Activated naive CD4-positive, alpha-beta T cell treated with anti-CD3 and anti-CD28 coated beads, Interleukin-2, amount 50 U/mL, for 16 hours (primary cell): ENCODE data around the gene SAPCD2.
A peak's percentile ranks its signal among the peaks of the same experiment; 100 is the strongest.
"Not testable (repeated sequence)": the region's sequence is repeated elsewhere in the genome, so short reads cannot be mapped to it uniquely, and the experiment has no call there.

Source experiments
- DNase-seq: peaks from one replicate; pipeline ENCODE4 v3.0.0-alpha.2; 2020

Gene SAPCD2

DNA sequence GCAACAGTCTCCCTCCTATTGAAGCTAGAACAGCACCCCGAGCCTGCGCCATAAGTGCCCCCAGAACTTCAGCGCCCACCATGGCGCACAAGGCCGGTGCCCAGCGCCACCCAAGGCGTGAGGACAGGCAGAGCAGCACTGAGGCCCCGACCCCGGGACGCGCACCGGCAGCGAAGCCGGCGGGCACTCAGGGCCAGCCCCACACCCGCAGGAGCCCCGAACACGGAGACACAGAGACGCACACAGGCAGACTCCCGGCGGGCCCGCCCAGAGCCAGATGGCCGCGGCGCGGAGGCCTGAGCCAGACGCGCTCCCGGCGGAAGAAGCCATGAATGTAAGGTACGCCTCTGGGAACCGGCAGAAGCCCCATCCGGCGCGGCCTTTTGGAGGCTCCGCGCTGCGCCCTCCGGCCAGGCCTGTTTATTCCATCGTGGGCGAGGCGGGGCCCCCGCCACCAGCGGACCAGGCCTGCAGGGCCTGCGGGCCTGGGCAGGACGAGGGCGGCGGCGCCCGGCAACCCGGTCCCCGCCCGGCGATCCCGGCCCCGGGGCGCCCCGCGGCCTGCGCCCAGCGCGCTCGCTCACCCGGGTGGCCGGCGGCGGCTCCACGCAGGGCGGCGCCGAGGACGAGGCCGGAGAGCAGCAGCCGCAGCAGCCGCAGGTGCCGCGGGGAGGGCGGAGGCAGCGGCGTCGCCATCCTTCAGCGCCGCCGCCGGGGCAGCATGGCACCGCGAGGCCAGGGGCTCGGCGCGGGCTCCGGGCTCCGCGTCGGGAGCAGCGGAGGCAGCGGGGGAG, 24.9 kb downstream of the SAPCD2 start:
- DNase-seq: no peak

DNA sequence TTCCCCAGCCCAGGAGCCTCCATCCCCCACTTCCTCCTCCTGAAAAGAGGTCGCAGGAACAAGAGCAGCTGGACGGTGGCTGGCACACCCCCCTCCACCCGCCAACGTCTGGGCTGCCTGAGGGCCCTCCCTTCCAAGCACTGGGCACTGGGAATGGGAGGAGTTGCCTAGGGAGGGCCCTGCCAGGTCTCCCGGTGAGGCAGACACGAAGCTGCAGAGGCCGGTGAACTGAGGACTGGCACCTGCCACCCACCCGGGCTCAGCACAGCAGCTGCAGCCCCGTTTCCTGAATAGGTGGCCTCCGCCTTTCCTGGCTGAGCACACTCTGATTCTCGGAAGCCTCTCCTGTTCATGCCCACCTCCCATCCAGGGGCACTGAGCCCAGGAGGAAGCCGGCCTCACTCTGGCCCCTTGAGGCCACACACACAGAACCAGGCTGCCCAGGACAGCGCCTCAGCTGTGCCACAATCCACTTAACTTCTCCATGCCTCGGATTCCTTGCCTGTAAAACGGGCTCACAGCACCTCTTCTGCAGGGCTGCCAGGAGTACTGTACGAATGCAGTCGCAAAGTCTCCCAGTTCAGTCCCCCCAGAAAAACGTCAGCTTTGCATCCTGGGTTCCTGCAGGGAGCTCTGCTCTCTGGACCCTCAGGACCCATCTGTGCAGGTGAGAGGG, 25.7 kb downstream of the SAPCD2 start:
- DNase-seq: no peak

DNA sequence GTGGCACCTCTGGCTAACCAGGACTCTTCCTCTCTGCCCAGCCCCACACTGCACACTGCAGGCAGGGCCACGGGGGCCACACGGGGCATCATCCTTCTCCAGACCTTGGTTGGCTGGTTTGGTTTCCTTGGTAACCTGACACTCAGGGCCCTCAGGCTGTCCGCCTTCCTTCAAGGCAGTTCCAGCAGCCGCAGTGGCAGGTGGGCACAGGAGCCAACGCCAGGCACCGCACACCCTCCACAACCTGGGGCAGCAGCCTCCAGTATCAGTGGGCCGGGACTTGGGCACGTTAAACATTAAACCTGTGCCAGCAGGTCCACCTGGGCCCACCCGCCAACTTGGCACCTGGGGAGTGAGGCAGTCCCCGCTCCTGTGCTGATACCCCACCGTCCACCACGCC, 26.3 kb downstream of the SAPCD2 start:
- no peak for DNase-seq

DNA sequence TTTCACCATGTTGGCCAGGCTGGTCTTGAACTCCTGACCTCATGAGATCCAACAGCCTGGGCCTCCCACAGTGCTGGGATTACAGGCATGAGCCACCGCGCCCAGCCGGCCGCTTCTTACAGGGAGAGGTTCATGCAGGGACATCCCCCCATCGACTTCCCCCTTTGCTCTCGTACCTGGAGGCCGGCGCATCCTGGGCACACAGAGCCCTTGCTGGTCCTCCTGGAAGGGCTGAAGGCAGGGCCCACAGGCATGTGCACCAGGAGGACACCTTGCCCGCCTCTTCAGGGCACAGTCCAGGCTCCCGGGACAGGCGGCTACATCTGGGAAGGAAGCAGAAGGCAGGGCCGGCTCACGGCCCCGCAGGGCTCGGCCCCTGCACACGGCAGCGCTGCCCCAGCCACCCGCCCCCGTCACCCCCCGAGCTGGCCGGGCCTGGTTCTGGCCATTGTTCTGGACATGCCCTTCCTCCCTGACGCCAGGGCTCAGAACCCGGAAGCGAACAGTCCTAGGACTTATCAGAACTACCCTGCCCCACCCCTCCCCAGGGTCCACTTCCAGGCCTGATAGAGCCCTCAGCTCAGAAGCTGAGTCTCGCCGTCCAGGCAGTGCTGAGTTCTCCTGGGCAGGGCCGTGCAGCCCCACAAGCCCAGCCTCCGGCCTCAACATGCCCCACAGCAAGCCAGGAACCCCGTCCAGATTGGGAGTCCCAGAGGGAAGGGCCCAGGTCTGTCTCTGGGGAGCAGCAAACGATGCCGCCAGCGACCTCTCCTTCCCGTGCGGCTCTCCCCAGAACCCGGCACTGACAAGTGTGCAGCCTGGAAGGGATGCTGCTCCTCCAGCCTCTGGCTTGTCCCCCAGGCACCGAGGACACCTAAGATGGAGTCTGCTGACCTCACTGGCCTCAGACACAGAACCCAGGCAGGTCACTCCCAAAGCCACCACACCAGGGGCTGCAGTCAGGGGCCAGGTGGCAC, 27.3 kb downstream of the SAPCD2 start:
- no peak for DNase-seq

DNA sequence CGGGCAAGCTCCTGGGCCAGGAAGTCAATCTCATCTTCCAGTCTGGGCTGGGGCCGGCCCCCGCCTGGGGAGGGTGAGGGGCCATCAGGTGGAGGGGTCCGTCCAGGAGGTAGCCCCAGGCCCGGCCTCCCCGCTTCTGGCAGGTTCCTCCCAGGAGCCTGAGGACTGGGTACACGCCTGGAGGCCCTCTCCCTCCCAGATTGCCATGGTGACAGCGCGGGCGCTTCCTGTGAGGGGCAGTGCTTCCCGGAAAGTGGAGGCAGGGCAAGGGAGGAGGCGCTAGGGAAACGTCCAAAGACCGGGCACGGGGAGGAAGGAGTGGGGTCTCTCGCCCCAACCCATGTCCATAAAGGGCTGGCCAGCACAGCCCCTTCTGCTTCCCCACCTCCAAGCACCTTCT, 29.2 kb downstream of the SAPCD2 start:
- no peak for DNase-seq

DNA sequence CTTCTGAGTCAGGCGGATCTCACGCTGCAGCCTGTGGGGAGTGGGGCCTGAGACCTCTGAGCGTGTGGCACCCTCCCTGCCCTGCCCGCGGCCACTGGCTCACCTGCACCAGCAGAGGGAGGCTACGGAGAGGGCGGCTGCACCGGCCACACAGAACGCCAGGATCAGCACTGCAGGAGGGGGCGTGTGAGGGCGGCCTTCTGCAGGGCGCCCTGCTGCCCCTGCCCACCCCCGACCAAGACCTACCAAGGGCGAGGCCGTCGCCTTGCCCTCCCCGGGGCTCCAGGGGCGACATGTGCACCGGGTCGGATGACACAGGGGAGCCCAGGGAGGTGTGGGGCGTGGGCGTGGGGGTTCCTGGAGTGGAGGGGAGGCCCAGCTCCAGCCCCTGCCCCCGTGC, 29.8 kb downstream of the SAPCD2 start:
- no peak for DNase-seq

DNA sequence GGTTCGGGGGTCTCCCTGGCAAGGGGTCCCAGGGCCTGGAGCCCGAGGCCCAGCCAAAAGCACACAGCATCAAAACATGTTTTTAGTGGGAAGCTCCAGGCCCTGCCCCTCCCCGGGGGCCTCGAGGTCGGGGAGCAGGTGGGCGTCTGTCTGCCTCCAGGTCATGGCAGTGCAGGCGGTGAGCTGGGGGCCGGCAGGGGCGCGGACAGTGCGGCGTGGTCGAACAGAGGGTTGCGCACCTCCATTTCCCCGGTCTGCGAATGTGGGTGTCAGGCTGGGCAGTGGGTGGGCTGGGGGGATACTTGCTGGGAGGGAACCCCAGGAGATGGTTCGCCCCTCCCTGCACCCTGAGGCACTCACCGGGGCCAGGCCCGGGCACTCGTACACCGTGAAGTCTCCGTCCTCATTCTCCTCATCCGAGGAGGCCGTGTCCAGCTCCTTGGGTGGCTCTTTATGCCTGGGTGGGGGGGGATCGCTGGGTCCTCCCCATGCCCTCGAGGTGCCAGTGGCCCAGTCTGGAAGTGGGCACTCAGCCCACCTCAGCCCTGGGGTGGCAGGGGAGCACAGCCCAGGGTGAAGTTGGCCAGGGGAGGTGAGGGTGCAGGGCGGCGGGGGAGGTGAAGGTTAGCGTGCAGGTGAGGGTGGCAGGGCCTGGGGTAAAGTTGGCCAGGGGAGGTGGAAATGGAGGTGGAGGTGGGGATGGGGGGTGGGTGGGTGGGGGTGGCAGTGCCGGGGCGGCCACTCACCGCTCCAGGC, 30.6 kb downstream of the SAPCD2 start:
- DNase-seq: no peak

DNA sequence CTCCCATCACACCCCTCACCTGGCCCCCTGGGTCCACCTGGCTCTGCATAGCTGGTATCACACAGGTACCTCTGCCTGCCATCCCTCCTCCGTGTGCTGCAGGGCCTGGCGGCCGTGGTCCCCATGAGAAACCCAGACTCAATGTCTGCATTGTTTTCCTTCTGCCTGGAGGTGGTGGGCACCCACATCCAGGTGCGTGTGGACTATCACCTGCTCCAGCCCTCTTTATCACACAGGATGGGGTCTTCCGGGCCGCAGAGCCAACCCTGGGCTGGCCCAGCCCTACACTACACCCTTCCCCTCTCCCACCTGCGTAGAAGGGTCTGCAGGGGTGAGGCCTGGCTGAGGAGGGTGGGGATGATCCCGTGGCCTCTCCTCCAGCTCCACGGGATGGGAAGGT, 31.4 kb downstream of the SAPCD2 start:
- DNase-seq: no peak

DNA sequence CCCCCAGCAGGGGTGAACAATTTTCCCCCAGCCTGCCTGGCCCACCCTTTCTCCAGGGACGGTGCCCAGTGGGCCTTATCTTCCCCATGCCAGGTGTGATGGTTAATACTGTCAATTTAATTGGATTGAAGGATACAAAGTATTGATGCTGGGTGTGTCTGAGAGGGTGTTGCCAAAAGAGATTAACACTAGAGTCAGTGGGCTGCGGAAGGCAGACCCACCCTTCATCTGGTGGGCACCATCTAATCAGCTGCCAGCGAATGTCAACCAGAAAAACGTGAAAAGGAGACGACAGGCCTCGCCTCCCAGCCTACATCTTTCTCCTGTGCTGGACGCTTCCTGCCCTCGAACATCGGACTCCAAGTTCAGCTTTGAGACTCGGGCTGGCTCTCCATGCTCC, 32.9 kb downstream of the SAPCD2 start:
- DNase-seq: no peak

DNA sequence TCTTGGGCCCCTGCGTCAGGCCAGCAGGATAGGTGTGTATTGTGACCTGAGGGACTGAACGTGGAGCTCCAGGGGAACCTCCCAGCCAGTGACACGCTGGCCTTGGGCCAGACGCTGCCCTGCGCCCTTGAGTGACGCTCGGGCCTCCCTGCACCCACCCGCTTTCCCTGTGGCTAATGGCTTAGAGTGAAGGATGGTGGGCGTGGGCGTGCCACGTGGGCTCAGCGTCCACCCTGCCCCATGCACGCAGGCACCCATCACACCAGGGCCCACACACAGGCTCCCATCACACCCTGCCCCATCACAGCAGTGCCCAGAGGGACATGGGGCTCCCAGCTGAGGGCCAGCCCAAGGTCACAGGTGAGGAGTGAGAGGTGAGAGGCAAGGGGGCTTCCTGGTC, 33.3 kb downstream of the SAPCD2 start:
- no peak for DNase-seq

DNA sequence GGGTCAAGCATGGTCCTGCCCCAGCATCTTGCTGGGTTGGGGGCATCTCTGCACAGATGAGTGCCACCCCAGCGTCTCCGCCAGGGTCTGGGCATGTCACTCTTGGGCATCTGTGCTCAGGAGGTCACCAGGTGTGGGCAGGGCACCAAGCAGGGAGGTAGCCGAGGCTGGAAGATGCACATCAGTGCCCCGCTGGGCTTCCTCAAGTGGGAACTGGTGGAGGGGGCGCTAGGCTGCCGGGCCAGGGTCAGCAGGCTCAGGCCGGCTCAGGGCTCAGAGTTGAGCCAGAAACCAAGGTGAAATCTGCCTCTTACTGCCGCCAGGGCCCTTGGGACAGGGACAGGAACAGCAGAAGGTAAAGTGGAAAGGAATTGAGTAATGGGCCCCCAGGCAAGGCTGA, 34.4 kb downstream of the SAPCD2 start:
- no peak for DNase-seq

DNA sequence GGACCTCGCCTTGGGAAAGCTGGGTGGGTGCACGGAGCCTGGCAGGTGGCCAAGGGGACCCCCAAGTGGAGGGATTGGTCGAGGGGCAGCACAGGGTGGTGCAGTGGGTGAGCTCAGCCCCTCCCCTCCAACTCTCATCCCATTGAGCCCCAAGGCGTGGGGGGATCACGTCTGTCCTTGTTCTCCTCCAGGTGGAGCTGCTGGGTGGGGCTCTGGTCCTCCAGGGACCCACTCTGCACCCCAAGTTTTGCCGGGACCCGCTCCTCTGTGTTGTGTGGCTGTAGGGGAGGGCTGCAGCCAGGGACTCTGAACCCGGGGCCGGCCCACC, 34.9 kb downstream of the SAPCD2 start:
- no peak for DNase-seq

DNA sequence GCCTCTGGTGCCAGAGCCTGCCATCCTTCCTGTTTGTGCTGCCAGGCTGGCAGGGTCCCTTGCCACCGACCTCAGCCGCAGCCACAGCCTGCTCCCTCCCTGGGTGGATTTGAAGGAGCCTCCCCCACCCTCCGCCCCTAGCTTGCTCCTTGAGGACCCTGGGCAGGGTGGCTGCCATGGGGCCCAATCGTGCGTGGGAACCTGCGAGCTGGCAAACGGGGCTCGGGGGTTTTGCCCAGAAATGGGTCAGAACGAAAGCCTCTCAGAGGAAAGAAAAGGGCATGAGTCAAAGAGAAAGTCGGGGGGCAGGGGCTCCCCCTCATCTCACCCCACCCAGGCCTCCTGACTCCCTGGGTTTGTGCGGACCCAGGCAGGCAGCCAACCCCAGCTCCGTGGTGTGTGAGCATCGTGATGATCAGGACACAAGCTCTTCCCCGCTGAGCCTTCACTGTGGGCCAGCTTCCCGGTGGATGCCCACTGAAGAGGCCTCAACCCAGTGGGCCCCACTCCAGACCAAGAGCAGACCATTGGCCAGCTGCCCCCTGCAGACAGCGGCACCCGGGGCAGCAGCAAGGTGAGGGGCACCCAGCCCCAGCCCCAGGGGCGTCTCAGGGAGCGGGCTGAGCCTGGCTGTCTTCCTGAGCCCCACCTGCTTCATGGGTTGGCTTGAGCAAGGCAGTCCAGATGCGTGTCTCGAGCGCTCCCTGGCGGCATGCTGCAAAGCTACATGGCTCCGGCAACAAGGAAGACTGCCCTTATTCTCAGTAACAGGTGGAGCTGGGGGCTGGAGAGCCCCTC, 35.4 kb downstream of the SAPCD2 start:
- peak; percentile 89 for DNase-seq

DNA sequence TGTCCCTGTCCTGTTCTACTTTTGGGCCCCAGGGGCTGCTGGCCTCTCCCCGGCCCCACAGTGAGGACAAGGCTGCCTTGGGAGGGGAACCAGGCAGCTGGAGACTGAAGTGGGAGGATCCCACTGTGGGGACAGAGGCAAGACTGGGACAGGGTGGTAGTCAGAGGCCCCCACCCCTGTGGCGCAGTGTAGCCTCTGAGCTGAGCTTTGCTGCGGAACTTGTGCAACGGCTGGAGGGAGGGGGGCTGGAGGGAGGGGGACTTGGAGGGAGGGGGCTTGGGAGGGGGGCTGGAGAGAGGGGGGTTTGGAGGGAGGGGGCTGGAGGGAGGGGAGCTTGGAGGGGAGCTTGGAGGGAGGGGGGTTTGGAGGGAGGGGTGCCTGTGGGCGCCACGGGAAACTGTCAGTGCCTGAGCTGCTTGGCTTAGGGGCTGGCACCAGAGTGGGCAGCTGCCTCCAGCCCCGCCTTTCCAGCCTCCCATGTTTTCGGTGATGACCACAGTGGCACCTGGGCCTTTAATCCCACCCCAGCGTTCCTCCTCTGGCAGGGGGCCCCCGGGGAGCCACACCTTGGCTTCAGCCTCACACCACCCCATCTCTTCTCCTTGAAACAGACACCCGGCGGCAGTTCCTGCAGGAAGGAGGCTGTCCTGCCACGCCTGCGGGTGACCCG, 36.2 kb downstream of the SAPCD2 start:
- no peak for DNase-seq

DNA sequence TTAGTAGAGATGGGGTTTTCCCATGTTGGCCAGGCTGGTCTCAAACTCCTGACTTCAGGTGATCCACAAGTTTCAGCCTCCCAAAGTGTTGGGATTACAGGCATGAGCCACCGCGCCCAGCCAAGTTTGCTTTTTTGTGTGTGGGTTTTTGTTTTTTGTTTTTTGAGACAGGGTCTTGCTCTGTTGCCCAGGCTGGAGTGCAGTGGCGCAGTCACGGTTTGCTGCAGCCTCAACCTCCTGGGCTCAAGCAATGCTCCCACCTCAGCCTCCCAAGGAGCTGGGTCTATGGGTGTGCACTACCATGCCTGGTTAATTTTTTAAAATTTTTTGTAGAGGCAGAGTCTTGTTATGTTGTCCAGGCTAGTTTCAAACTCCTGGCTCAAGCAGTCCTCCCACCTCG, 36.9 kb downstream of the SAPCD2 start:
- not testable (repeated sequence) for DNase-seq

DNA sequence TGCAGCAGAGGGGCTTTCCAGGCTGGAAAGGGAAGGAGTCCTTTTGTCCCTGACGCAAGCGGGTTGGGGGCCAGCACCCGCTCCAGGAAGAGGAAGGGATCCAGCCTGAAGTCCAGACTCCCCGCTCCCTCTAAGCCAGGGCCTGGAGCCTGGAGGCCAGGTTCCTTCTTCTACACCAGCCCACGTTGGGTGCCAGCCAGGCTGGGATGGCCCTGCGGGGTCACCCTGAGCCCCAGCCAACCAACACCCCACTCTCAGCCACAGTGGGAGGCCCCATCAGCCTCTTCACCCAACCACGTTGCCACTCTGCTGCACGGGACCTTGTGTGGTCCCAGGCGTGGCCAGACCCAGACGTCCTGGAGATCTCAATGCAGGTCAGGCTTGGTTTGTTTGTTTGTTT, 37.5 kb downstream of the SAPCD2 start:
- no peak for DNase-seq

DNA sequence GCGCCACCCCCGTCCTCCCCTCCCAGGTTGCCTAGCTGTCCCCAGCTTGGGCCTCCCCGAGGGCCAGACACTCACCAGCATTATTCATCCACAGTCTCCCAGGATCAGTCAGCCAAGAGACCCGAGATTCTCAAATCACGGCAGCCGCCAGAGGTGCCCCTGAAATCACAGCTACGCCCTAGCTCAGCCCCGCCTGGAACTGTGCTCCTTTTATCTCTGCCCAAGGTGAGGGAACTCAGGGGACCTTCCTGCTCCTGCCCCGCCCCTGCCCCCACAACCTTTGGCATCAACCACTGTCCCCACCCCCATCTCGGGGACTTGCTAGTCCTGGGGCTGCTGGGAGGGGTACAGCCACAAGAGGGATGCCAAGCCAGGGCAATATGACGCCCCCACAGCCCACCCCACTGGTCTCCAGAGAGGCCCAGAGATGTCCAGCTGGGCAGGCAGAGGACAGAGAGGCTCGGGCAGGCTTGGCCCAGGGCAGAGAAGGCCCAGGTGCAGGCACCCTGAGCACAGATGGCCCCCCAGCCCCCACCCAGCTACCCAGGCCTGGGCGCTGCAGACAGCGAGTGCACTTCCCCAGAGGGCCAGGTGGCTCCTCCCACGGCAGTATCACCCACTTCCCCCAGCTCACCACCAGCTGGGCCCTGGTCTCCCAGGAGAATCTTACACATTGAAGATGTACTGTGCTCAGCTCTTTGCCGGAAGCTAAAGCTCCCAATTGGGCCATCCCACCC, 38.3 kb downstream of the SAPCD2 start, which contains the start of gene FUT7:
Gene FUT7, minus strand, starts transcription at position 185 of the 737 bp plus-strand sequence. Its CDS starts 97 bp downstream, at position 88.
- DNase-seq: no peak

DNA sequence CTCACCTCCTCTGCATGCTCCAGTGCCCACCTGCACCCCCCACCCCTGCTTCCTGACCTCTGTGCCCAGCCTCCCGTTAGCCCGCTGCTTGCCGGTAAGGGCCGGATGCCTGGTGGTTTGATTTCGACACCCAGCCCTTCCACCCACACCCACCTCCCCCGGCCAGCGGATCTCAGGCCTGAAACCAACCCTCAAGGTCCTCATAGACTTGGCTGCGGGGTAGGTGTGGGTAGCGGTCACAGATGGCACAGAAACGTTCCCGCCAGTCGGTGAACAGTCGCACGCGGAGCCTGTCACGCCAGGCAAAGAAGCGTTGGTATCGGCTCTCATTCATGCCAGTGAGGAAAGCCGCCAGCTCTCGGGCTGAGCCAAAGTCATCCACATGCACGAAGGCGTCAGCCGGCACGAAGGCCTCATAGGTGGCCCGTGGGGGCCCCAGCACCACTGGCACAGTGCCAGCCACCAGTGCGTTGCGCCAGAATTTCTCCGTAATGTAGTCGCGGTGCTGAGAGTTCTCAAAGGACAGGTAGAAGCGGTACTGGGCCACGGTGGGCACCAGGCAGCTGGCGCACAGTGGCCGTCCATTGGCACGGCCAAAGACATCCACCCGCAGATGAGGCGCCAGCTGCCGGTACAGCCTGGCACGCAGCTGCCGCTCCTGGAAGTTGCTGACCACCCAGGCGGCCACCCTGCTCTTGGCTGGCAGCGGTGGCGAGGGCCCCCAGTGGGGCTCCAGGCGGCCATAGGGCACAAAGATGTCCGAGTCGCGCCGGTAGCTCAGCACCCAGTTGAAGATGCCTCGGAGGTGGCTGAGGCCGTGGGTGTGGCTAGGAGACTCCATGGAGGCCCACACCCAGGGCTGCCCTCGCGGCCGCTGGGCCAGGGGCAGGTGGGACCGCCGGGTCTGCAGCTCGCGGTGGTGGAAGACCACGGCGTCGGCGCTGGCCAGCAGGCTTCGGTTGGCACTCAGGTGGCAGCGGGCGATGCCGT, 39.5 kb downstream of the SAPCD2 start:
- DNase-seq: no peak

DNA sequence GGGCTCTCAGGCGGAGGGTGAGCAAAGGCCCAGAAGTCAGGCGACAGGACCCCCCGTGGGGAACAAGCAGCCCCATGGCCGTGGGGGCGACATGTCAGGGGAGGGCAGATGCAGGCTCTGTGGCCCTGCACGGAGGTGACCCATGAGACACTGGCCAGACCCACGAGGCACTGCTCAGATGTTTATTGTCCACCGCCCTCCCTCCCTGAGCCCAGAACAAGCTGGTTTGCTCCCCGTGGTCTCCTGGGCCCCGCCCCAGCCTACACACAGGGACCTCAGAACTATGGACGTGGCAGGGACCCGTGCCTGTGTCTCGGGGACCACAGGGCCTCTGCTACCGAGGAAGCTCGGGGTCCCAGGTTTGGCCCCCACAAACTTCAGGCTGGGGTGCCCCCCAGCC, 40.4 kb downstream of the SAPCD2 start:
- no peak for DNase-seq
